Measurements from ENCODE around the gene GRIFIN. TPM values are rescaled to one million over a fixed set of nuclear protein-coding genes. Genes with fewer than 3 reads are reported as not detected.

Gene GRIFIN
- total RNA-seq, 1 donor from 2014 or later = not detected

- H3K4me3 ChIP-seq = no peak overlapping the region
- H3K9me3 ChIP-seq = no peaks in the 10 kb centered on the region
- DNase-seq (no peak), ATAC-seq (no peak)
- no peak overlapping the region for H3K27ac ChIP-seq
- H3K4me1 ChIP-seq = peaks cover 9% of the 10 kb centered on the region
- intact Hi-C loops (cut with DNase I) = no loop called here
- no peaks in the 10 kb centered on the region for H3K36me3 ChIP-seq
- TF ChIP-seq CTCF (IDR thresholded peaks at IDR 0.05) = no peak
- no peaks in the 10 kb centered on the region for H3K27me3 ChIP-seq
Measured at GRCh38 chr7:2482725-2483451, 6.7 kb upstream of the GRIFIN start.

GRCh38 chr7:2481195-2481594 is 5.0 kb upstream of the GRIFIN start:
- no peak for TF ChIP-seq CTCF (IDR thresholded peaks at IDR 0.05)
- Histone ChIP-seq H3K4me1 (peaks cover 15% of the 10 kb centered on the region), H3K27me3 (peaks cover 8% of the 10 kb centered on the region), H3K36me3 (no peaks in the 10 kb centered on the region), H3K9me3 (no peaks in the 10 kb centered on the region), H3K4me3 (no peak overlapping the region), H3K27ac (no peak overlapping the region)
- no peak for DNase-seq
- no peak for ATAC-seq
- intact Hi-C loops (cut with DNase I) = no loop called here

GRCh38 chr7:2480070-2480408 is 3.8 kb upstream of the GRIFIN start:
- Histone ChIP-seq H3K4me3 (no peak overlapping the region), H3K36me3 (no peaks in the 10 kb centered on the region), H3K27me3 (peaks cover 8% of the 10 kb centered on the region), H3K27ac (no peak overlapping the region), H3K9me3 (no peaks in the 10 kb centered on the region), H3K4me1 (peaks cover 15% of the 10 kb centered on the region)
- peak; percentile 63 for DNase-seq
- TF ChIP-seq CTCF (IDR thresholded peaks at IDR 0.05) = no peak
- no peak for ATAC-seq
- intact Hi-C loops (cut with DNase I) = no loop called here

- H3K27ac ChIP-seq = no peak overlapping the region
- intact Hi-C loops (cut with DNase I) = no loop called here
- ATAC-seq = no peak
- no peak for TF ChIP-seq CTCF (IDR thresholded peaks at IDR 0.05)
- no peak overlapping the region for H3K4me3 ChIP-seq
- no peak for DNase-seq
- no peaks in the 10 kb centered on the region for H3K9me3 ChIP-seq
- H3K4me1 ChIP-seq = peaks cover 15% of the 10 kb centered on the region
- H3K27me3 ChIP-seq = peaks cover 8% of the 10 kb centered on the region
- no peaks in the 10 kb centered on the region for H3K36me3 ChIP-seq
Measured at GRCh38 chr7:2479276-2480069, 3.3 kb upstream of the GRIFIN start.

GRCh38 chr7:2478800-2479199 is 2.6 kb upstream of the GRIFIN start:
- peaks cover 8% of the 10 kb centered on the region for H3K27me3 ChIP-seq
- ATAC-seq (no peak), DNase-seq (peak; percentile 59)
- no peak for TF ChIP-seq CTCF (IDR thresholded peaks at IDR 0.05)
- H3K4me1 ChIP-seq = peaks cover 15% of the 10 kb centered on the region
- H3K36me3 ChIP-seq = no peaks in the 10 kb centered on the region
- no peak overlapping the region for H3K4me3 ChIP-seq
- intact Hi-C loops (cut with DNase I) = no loop called here
- no peaks in the 10 kb centered on the region for H3K9me3 ChIP-seq
- no peak overlapping the region for H3K27ac ChIP-seq
